ENCODE measurements around the gene FRMD4A.

GRCh38 chr10:14196113-14196512 lies 134.6 kb downstream of the FRMD4A start:
- TF ChIP-seq POLR2A (IDR thresholded peaks at IDR 0.05) (no peak), CTCF (IDR thresholded peaks at IDR 0.05) (no peak)

All from uterus (tissue), 2 donors.